Measurements from ENCODE around the gene OTOF.

OTOF gene

GRCh38 chr2:26463244-26464192 is 14.4 kb downstream of the OTOF start:
- no peak for DNase-seq

DNA sequence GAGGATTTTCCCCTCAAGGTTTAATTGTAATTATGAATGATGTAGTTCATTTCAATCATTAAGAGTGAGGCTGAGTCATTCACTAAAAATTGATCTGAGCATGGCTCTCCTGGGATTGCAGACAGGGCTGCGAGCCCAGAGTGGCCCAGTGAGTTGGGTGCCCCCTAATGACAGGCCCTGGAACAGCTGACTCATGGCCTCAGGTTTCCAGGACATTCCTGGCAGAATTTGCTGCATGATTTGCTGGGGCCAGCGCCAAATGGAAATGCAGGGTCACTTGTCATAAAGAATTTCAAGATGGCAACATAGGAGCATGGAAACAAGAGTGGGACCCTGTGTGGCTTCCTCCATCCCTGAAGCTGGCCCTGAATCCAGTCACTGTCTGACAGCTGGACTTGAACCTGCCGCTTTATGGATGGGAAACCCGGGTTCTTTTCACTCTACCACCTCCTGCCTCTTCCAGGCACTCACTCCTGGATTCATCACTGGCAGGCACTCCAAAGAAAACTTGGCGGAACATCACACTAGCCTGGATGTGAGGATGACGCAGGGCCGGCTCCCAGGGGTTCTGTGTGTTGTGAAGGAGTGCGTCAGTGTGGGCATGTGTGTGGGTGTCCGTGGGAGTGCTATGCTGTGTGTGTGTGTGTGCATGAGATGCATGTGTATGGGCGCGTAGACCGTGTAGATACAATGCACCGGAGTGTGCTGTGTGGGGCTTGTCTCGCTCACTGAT is 15.2 kb downstream of the OTOF start:
- DNase-seq: peak; percentile 51 to 75

GRCh38 chr2:26462100-26462499 is 15.8 kb downstream of the OTOF start:
- DNase-seq: no peak

DNA sequence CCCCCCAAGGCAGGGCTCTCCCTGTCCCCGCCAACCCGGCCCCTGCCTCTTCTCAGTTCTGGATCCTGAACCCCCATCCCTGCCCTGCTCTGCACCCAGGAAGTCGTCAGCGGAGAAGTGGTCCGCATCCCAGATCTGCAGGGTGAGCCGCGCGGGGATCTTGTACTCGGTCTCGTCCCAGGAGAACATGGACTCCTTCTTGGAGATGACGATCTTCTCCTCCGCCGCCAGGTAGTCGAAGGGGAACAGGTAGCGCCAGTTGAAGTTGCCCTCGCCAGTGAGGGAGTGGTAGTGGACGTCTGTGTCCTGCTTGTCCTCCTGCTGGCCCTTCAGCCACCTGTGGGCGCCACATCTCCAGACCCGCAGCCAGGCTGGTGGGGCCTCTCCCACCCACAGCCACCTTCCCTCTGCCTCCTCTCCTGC is 16.3 kb downstream of the OTOF start:
- no peak for DNase-seq

DNA sequence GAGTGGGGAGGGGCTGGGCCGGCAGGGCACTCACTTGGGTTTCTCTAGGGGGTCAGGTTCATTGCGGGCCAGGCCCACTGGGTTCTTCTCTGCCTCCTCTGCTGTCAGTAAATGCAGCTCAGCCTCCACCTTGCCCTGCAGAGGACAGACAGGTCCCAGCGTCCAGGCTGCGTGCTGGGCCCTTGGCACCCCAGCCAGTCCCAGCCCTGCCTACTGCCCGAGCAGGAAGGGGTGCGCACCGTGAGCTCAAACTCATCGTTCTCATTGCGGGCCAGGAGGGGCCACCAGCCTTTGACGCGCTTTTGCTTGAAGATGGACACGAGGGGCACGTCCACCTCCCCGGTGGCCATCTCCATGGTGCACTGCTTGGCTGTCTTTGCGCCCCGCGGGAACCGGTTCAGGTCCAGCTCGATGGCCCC is 17.3 kb downstream of the OTOF start:
- DNase-seq: no peak

DNA sequence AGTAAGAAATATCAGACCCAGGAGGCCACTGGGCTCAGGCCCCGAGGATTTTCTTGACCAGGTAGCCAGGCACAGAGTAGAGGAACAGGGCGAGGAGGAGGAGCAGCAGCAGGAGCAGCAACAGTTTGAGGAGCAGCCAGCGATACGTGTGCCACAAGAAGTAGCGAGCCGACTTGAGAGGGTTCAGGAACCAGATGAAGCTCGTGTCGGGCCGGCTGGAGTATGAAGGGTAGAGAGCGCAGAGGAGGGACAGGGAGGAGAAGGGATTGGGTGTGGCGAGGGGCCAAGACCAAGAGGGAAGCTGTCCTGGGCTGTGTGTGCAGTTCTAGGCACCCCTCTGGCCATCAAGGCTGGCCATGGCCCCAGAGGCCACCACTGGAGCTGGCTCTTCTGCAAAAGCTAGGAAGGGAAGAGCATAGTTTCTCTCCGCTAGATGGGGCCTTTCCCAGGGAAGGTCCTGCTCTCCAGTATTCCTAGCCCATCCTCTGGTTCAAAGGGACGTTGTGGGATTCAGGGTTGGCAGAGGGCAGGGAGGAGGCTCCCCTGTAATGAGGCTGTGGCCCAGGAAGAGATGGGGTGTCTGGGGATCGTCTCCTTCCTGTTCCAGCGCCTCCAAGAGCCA is 17.8 kb downstream of the OTOF start:
- no peak for DNase-seq

GRCh38 chr2:26458365-26459042 is 19.4 kb downstream of the OTOF start:
- no peak for DNase-seq

GRCh38 chr2:26457695-26458364 is 20.1 kb downstream of the OTOF start:
- no peak for DNase-seq

DNA sequence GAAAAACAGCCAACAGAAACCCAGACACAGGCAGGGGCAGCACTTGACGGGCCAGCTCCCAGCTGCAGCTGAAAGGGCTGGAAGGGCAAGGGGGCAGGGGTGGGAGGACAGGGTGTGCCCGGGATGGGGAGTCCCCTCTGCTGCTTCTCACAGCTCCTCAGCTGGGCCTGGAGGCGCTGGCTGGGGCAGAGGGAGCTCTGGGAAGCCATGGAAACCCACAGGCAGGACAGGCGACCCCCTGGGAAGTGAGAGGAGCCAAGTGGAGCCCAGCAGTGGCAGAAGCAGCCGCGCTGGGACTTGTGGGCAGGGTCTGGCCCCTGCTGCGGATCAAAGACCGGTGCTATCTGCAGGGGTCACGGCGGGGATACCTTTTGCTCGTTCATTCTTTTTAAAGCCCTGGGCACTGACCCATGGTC is 20.7 kb downstream of the OTOF start:
- DNase-seq: no peak

DNA sequence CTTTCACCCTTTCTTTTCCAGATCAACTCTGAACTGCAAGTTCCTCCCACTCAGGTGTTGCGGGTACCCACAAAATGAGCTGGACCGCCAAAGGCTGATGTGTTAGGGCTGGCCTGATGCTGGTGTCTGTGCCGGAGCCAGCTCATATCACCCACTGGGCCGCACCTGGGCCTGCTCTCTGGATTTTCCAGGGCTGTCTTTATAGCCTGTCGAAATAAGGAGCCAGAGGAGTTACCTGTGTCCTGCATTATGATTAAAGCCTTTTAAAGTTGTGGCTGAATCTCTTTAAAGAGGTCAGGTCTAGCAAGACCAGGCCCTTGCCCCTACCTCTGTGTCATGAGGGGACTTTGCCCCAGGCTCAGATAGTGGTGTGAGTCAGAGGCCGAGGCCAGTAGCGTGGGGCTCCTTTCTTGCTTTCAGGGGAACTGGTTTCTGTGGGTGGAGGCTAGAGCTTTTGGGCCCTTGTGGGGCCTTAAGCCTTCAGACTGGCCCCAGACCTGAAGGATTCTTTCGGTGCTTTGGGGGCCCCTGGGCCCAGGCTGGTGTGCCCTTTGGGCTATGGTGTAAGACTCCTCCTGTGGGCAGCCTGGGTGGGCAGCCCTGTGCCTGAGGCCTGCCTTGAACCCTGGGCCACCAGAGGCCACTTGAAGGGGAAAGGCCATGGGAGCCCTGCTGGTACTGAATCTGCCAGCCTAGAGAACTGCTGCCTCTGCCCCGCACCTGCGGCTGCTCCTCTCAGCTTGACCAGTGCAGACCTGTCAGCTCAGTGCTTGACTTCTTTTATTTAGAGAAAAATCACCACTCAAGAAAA is 21.3 kb downstream of the OTOF start:
- DNase-seq: no peak

GRCh38 chr2:26455670-26456439 is 22.1 kb downstream of the OTOF start:
- DNase-seq: no peak

DNA sequence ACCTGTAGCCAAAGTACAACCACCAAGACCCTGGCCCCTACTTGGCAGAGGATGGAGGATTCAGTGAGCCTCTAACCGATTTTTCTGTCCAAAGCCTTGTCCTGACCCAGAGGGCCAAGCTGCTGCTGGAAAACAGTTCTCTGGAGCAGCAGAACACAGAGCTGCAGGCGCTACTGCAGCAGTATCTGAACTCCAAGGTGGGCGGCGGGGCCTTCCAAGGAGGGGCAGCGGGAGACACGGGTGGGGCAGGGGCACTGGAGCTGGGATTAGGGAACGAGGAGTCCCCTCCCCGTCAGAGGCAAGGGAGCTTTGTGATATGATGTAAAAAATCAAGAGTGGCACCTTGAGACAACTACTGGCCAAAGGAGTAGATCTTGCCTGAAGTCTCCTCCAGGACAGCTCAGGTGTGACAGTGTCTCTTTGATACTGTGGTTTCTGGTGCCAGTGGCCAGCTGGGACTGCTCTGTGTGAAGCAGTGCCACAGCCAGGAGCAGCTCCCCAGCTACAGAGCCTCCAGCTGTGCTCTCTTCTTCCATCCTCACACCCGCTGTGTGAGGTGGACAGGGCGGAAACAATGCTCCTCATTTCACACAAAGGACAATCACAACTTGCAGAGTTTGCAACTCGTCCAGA is 22.8 kb downstream of the OTOF start:
- no peak for DNase-seq

DNA sequence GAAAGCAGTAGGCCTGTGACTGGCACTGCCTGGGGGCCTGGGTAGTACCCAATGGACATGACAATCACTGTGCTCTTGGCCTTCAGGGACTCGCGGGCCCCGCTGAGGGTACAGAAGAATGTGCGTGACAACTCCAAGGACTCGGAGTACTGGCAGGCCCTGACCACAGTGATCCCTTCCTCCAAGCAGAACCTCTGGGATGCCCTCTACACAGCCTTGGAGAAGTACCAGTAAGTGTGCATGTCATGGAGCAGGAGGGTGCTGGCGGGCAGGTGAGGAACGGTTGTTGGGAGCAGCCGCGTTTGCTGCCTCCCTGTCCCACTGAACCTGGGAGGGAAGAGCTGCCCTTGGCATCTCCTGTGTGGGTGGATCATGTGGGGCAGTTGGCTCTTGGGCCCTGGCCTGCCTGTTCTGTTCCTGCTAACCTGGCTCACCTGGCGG is 23.3 kb downstream of the OTOF start:
- no peak for DNase-seq

GRCh38 chr2:26453421-26454329 is 24.2 kb downstream of the OTOF start:
- DNase-seq: no peak

GRCh38 chr2:26451700-26452099 is 26.2 kb downstream of the OTOF start:
- no peak for DNase-seq

DNA sequence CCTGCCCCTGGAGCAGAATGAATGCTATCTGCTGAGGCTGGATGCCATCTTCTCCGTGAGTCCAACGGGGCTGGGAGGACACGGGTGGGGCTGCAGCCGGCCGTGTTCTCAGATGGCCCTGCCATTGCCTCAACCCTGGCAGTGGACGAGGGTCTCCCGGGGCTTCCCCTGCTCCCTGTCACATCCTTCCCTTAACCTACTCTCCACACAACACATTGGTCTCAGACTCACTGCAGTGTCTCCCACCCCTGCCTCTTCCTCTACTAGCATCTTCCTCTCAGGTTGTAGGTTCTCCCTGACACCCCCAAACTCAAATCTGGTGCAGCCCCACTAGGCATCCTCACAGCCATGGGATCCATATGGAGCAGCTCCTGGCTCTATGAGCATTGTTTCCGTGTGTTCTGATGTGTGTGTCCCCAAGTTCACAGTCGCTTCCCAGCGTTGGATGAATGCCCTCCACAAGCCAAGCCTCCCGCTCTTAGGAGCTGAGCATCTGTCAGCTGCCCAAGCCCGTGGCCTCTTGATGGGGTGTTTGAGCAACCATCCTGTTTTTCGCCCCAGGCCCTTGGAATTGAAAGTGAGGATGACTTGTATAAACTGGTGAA is 27.8 kb downstream of the OTOF start:
- no peak for DNase-seq

DNA sequence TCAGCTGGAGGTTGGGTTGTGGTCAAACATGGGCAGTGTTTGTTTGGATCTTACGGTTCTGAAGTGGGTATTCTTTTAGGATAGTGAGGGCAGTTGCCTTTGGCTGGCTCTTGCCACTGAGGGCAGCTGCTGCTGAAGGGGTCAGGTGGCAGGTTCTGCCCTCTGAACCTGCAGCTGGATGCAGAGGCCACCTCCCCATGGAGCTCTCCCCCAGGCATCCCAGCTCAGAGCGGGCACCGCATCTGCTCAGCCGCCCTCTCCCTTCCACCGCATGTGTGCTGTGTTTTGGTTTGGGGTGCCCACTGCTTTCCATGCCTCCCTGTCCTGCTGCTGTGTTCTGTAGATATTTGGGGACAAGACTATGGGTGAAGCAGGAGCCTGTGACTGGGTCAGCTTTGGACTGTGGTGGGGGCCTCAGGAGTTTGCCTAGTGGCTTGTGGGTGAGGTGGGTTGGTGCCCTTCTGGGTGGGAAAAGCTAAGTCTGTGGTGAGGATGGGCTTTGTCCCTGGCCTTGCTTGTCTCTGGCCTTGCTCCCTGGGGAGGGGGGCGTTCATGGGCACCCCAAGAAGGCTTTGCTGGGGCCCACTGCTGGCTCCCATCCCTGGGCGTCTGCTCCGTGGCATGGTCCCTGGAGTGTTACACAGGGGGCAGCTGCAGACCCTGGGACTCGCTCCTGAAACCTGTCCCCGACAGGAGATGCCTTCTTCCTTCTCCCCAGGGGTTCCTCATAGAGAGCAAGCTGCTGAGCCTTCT is 28.5 kb downstream of the OTOF start:
- DNase-seq: no peak

DNA sequence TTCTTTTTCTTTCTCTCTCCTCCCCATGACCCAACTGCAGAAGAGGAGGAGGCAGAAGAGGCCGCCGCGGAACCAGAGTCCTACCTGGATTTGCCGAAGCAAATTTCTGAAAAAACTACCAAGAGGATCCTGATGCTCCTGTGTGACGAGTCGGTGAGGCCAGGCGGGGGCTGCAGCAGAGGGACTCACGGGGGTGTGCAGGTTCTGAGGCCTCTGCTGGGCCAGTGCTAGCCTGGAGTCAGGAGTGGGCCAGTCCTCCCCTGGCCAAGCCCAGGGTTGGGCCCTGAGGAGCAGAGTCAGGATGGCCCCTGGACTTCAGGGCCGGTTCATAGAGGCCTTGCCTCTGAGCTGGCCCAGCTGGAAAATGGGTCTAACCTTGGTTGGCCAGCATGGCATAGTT is 29.3 kb downstream of the OTOF start:
- DNase-seq: no peak

Data from NCI-H446 (cell line).